GM10266 (cell line): ENCODE measurements around the gene DPEP3.
A peak's percentile ranks its signal among the peaks of the same experiment; 100 is the strongest.
"Not testable (repeated sequence)": the region's sequence is repeated elsewhere in the genome, so short reads cannot be mapped to it uniquely, and the experiment has no call there.

Source experiments
- DNase-seq: peaks from one replicate; pipeline ENCODE4 v3.0.0; 2012; ENCODE audit errors: extremely low spot score
- TF ChIP-seq, protein P1 (sequence below): IDR thresholded peaks from 2 replicates; pipeline ENCODE4 v1.5.1; 2012; ENCODE audit warnings: mild to moderate bottlenecking, low read depth; ENCODE audit not compliant: control insufficient read depth, insufficient read depth; ENCODE audit errors: missing control alignments

The DPEP3 gene

DNA sequence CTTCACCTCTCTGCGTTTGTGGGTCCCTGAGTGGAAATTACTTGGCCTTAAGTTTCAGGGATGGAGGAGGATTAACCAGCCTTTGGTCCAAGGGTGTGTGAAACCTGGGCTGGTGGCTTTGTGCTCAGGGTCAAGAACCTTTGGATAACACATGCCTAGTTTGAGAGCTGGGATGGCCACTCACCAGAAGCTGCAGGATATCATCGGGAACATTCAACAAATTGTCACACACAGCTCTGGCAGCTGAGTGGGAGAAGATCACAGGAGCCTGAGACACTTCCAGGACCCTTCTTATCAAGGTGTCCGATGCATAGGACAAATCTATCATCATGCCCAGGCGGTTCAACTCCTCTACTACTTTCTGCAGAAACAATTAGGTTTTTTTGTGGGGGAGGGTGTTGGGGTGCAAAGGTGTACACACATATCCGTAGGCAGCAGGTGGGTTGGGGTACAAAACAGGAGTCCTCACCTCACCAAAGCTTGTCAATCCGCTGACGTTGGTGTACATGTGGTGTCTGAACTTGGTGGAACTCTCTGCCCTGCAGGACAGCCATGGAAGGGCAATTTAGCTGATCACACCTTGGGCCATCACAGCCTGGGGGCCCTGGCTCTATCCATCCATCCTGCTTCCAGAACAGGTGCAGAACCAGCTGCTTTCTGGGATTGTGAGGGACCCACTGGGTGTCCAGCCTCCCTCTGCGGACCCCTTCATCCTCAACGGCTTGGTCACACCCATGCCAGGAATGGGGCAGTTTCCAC is 2.7 kb downstream of the DPEP3 start:
- DNase-seq, result no peak
- TF ChIP-seq, protein P1, sequence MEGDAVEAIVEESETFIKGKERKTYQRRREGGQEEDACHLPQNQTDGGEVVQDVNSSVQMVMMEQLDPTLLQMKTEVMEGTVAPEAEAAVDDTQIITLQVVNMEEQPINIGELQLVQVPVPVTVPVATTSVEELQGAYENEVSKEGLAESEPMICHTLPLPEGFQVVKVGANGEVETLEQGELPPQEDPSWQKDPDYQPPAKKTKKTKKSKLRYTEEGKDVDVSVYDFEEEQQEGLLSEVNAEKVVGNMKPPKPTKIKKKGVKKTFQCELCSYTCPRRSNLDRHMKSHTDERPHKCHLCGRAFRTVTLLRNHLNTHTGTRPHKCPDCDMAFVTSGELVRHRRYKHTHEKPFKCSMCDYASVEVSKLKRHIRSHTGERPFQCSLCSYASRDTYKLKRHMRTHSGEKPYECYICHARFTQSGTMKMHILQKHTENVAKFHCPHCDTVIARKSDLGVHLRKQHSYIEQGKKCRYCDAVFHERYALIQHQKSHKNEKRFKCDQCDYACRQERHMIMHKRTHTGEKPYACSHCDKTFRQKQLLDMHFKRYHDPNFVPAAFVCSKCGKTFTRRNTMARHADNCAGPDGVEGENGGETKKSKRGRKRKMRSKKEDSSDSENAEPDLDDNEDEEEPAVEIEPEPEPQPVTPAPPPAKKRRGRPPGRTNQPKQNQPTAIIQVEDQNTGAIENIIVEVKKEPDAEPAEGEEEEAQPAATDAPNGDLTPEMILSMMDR, result no peak

DNA sequence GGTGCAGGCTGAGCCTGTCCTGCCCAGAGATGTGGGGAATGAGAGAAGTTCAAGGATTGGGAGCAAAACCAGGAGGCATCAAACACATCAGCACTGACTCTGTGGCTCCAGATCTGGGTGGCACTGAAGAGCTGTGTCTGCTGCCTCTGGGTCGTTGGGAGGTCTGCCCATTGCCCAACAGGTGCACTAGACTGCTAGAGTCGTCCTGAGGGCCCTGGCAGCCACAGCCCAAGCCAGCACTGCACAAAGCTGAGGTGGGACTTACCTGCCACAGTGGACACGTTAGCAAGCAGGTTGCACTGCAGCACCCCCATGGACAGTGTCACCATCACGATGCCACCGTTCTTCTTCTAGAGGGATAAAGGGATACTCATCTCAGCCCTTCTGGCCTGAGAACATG is 3.3 kb downstream of the DPEP3 start:
- TF ChIP-seq, protein P1, result no peak
- no peak for DNase-seq

DNA sequence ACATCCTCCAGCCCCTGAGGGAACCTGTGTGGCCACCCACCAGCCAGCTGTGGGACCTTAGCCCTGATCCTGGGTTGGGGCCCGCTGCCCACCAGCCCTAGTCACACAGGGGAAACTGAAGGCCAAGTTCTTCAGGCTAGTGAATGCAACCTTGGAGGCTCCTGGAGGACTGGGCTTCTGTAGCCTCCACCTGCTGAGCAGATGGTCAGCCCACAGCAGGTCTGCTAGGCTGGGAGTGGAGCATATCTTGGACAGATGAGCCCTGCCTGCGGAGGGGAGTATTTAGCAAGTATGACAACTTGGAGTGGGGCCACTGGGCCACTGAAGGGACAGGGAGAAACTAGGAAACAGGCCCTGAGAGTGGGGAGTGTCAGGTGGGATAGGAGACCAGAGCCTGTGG is 4.1 kb downstream of the DPEP3 start:
- TF ChIP-seq, protein P1, result no peak
- DNase-seq, result no peak

DNA sequence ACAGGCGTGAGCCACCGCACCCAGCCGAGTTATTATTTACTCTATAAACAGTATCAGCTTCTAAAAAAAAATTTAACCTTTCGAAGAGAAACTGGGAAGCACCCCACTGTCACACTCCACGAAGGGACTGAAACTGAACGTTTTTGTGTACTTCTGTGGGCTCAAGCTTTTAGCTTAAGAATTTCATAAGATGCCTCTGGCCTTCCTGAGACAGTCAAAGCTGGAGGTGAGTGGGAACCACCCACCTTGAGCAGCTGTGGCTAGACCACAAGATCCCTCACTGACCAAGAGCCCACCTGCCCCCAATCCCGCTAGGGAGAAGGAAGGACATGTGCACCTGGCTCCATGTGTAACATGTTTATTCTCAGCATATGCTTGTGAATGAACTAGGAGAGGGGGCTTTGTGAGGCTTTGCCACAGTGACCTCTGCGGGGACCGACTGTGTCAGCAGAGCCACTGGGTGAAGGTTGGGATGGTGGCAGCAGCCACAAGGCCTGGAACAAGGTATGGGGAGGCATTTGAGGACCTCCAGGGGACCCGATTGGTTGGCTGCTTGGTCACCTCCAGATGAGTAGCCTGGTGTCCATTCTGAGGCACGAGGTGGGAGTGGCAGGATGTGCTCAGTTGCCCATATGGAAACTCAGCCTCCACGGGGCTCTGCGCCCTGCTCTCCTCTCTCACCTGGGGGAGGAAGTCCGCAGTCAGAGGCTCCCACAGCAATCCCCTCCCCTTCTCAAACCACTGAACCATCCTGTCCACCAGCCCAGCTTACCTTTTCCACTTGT is 4.8 kb downstream of the DPEP3 start:
- DNase-seq, result no peak
- TF ChIP-seq, protein P1, result no peak

DNA sequence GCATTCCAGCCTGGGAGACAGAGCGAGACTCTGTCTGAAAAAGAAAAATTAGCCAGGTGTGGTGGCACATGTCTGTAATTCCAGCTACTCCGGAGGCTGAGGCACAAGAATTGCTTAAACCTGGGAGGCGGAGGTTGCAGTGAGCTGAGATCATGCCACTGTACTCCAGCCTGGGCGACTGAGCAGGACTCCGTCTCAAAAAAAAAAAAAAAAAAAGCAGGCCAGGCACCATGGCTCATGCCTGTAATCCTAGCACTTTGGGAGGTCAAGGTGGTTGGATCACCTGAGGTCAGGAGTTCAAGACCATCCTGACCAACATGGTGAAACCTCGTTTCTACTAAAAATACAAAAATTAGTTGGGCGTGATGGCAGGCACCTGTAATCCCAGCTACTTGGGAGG is 8.0 kb downstream of the DPEP3 start:
- DNase-seq, result not testable (repeated sequence)

DNA sequence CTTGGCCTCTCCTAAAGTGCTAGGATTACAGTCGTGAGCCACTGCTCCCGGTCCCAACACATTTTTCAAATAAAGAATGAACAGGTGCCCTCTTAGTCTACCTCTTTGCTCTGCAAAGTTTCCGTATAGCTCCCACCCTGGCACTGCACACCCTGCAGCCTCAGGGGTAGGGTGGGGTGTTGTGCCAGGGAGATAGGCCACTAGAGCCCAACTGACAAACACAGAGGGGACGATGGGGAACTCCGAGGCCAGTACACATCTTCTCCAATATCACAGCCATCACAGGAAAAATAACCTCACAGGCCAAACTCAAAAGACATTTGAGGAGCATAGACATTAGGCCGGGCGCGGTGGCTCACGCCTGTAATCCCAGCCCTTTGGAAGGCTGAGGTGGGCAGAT is 9.2 kb downstream of the DPEP3 start:
- no peak for DNase-seq
- TF ChIP-seq, protein P1, result no peak

DNA sequence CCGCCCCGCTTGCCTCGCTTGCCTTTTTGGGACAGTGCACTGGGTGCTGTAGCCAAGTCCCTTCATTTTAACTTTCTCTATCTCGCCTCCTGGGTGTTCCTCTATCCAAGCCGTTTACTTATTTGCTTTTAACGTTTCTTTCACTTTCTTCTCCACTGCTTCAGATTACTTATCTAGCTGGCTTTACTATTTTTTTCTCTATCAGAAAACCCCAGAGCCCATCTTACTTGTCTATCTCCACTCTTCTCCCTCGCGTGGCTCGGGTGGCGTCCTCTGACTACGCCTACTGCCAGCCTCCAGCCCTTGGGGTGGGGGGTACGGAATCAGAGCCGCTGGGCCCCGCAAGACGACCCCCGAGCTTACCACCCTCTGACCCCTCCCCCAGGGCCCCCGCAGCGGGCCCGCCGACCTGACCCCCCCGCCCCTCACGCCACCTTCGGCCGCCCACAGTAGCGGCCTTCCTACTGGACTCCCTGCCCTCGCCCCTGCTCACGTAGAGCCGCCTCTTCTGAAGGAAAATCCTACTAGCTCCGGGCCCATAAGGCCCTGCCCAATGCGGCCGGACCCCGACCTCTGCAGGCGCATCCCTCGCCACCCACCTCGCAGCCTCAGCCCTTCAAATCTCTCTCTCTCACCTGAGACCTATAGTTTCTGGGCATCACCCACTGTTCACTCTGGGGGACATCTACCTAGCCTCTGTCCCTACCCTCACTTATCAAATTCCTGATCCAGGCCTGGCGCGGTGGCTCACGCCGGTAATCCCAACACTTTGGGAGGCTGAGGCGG is 10.9 kb downstream of the DPEP3 start:
- peak; percentile 65 for DNase-seq
- TF ChIP-seq, protein P1, result no peak
